ENCODE data around the gene AGL.
"Not testable (repeated sequence)": the region's sequence is repeated elsewhere in the genome, so short reads cannot be mapped to it uniquely, and the experiment has no call there.

Gene AGL

DNA sequence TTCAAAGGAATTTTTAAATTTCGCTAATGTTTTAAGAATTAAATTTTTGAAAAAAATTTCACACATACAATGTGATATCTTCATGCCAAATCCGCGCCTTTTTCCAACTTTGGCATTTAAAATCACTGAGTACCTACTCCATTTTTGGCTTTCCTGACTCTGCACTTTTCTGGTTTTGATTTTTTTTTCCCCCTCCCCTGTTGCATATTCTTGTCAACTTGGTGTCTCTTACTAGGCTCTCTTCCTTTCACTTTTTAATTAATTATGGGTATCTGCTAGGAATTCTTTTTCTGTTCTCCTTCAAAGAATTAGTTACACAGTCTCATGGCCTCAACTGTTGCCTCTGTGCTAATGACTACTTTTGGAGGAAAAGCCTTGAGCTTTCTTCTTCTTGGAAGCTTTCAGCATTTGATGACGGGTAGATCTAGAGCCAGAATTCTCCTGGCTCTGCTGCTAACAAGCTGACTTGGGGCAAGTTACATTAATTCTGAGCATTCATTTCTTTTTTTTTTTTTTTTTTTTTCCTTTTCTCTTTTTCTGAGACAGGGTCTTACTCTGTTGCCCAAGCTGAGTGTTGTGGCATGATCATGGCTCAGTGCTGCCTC, 1.8 kb downstream of the AGL start:
- DNase-seq = no peak

DNA sequence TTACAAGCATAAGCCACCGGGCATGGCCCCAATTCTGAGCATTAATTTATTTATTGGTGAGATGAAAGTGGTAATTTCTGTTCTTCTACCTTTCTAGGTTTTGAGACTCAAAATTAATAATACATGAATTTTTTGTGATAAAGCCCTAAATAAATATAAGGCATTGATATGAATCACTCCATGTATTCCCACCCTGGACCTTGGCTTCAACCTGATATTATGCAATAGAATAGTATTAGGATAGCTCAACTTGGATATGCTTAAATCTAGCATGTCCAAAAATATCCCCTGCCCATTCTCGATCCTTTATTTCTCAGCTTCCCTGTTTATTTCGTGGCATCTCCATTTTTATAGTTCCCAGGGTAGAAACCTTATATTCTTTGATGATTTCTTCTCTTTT, 2.5 kb downstream of the AGL start:
- no peak for DNase-seq

DNA sequence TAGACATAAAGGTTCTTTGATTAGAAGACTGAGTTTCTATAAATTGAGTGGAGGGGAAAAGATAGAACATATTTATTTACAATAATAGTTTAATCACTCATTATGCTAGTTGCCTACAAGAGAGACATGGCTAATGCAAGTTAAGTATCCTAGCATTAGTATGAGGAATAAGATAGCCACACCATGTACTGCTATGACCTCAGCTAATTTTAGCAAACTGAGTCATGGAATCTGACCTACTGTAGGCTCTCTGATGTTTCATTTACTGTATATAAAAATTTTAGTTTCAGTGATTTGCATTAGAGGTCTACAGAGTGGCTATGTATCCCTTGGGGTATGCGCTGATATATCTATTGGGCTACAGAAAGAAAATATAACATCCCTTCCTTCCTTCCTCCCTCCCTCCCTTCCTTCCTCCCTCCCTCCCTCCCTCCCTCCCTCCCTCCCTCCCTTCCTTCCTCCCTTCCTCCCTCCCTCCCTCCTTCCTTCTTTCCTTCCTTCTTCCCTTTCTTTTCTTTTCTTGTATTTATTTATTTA, 5.8 kb downstream of the AGL start:
- DNase-seq = no peak

DNA sequence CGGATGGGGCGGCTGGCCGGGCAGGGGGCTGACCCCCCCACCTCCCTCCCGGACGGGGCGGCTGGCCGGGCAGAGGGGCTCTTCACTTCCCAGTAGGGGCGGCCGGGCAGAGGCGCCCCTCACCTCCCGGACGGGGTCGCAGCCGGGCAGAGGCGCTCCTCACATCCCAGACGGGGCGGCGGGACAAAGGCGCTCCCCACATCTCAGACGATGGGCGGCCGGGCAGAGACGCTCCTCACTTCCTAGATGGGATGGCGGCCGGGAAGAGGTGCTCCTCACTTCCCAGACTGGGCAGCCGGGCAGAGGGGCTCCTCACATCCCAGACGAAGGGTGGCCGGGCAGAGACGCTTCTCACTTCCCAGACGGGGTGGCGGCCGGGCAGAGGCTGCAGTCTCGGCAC, 6.9 kb downstream of the AGL start:
- DNase-seq = not testable (repeated sequence)

DNA sequence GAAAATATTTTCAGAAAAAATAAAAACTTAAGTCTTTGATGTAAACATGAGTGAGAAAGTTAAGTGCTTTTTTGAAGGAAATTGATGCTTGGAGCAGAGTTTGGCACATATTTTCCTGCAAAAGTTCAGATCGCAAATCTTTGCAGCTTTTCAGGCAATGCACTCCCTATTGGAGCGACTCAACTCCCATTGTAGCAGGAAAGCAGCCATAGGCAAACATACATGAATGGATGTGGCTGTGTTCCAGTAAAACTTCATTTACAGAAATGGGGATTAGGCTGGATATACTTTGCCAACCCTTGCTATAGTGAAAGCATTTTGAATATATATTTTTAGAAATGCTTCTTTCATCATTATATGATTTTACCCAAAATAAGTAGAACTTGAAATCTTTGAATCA, 8.1 kb downstream of the AGL start:
- no peak for DNase-seq

DNA sequence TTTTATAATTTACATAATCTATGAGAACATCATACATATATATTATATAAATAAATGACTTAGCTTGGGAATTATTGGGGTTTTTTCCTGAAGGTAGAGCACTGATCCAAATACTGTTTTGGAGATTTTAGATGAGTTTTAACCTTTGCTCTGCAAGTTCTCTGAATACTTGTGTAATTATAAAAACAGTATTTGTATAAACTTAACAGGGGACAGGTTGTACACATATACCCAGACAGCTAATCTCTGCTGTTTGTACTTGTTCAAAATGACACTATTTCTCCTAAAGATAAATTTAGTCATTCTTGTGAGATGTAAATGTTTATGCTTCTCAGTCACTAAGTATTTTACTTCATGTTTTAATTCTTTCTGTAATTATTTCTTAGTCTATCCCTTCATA, 8.7 kb downstream of the AGL start:
- DNase-seq = no peak

DNA sequence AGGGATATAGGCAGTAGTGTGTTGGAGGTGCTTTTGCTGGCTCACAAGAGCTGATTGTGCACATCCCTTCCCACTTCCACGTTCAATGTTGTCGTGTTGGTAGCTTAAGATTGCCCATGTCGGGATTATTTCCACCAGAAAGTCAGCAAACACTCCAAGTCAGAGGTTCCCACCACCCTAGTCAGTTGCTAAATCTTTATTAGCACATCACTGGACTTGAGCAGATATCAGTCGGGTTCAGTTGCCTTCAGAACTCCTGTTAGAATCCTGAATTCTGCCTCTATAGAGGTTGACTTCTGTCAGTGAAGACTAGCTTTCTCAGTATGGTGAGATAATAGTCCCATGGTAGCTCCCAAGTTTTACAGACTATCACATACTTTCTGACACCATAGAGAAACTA, 10.5 kb downstream of the AGL start:
- no peak for DNase-seq

DNA sequence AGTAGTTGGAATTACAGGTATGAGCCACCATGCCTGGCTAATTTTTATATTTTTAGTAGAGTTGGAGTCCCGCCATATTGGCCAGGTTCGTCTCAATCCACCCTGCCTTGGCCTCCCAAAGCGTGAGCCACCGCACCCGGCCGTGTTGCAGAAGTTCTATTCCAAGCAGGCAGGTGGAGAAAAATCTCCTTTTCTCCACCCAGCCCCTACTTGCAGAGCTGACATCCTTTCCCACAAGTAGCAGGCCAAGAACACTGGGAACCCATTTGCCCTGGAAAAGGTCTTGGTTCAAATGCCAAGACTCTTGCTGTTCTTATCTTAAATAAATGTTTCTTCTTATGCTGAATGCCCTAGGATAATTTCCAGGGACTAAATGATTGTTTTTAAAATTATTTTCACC, 17.5 kb downstream of the AGL start:
- DNase-seq = no peak

DNA sequence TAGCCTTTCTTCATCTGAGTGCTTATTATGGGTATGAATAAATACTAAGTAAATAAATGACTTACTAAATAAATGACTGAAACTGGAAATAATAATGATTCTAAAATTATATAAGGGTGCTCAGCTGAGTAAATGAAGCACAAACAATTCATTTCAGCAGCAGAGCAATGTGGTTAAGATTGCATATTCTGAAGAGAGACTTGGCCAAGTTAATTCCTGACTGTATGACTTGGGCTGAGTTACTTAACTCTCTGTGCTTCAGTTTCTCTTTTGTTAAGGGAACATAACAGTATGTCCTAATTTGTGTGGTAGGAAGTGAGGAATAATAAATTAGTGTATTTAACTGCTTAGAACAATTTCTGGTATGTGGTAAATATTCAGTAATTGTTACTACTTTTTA, 19.1 kb downstream of the AGL start:
- no peak for DNase-seq

DNA sequence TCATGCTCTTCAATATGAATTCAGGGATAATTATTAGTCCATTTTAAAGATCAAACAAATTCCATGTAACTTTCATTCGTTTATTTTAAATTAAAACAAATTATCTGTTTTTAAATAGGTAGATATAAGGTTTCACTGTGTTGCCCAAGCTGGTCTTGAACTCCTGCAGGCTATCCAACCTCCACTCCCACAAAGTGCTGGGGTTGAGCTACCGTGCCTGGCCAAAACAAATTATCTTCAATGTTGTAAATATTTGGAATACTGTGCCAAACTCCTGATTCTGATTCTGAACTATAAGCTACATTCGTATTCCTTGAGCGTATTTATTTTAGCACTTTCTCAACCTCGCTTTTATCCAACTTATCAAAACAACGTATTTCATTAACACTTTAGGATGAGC, 19.6 kb downstream of the AGL start:
- DNase-seq = no peak

DNA sequence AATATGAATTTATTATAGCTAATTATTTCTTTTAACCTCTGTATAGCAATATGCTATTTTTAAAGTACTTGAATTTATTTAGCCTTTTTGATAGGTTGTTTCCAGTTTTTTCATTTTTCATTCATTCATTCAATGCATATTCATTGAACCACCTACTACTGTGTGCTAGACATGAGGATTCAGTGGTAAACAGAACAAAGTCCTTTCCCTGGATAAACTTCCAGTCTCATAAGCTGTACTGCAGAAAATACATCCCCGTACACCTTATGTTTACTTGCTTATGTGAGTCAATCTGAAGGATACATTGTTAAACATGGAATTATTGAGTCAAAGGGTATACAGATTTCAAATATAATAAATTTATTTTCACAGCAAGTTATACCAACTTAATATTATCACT, 21.9 kb downstream of the AGL start:
- no peak for DNase-seq

DNA sequence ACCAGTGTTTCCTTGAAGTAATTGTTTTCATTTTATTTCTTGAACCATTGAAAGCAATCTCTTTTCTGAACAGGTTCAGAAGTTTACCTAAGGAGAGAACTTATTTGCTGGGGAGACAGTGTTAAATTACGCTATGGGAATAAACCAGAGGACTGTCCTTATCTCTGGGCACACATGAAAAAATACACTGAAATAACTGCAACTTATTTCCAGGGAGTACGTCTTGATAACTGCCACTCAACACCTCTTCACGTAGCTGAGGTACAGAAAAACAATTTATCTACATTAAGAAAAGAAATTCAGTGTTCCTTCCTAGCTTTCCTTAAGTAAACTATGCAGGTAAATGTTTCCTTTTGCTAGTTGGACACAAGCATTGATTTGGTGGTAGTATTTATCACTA, 27.4 kb downstream of the AGL start:
- DNase-seq = no peak

DNA sequence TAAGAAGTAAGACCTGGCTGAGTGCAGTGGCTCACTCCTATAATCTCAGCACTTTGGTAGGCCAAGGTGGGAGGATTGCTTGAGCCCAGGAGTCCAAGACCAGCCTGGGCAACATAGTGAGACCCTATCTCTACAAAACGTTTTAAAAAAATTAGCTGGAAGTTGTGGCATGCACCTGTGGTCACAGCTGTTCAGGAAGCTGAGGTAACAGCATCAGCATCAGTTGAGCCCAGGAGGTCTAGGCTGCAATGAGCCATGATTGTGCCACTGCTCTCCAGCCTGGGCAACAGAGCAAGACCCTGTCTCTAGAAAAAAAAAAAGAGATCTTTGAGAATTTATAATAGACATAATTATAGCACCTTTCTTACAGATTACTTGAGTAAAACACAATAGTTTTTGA, 36.0 kb downstream of the AGL start:
- no peak for DNase-seq

DNA sequence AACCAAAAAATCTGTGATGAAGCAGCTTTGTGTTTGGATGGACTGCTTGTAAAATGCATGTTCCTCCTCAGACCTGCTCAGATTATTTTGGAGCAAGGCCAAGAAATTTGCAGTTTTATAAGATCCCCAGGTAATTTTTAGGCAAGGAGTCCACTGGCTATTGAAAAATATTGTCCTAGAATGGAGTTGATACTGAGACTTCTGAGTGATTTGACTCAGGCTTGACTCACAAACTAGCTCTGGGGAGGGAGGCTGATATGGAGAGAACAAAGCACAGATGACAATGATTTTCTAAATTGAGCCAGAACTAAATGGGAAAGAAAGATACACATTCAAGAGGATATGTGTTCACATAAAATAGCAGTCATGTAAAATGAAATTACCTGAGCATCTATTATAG, 36.7 kb downstream of the AGL start:
- no peak for DNase-seq

DNA sequence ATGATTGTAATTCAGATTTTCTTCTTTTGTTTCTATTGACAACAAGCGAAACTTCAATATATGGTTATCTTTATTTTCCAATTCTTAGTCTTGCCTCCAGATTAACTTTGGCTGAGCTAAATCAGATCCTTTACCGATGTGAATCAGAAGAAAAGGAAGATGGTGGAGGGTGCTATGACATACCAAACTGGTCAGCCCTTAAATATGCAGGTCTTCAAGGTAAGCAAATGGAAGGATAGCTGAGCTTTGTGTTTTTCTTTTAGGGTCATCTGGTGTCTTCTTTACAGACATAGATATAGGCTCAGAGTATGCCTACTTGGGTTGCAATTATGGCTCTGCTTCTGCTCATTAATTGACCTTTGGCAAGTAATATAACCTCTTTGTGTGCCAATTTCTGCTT, 37.7 kb downstream of the AGL start:
- no peak for DNase-seq

DNA sequence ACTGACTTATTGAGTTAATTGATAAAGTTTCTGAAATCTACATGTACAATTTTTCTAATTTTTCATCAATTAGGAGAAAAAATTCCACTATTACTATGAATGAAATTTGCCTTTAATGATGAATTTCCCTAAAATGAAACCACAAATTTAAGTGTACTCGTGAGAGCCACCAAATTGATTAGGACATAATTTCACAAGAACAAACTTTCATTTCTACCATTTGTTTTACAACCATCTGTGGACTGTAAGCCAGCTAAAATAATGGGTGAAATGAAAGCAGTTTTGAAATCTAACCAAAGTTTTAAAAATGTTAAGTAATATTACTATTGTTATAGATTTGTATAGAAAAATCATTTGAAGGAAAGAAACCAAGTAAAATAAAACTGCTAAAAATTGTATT, 41.8 kb downstream of the AGL start:
- no peak for DNase-seq

DNA sequence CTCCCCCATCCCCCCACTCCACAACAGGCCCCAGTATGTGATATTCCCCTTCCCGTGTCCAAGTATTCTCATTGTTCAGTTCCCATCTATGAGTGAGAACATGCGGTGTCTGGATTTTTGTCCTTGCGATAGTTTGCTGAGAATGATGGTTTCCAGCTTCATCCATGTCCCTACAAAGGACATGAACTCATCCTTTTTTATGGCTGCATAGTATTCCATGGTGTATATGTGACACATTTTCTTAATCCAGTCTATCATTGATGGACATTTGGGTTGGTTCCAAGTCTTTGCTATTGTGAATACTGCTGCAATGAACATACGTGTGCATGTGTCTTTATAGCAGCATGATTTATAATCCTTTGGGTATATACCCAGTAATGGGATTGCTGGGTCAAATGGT, 53.1 kb downstream of the AGL start:
- not testable (repeated sequence) for DNase-seq

DNA sequence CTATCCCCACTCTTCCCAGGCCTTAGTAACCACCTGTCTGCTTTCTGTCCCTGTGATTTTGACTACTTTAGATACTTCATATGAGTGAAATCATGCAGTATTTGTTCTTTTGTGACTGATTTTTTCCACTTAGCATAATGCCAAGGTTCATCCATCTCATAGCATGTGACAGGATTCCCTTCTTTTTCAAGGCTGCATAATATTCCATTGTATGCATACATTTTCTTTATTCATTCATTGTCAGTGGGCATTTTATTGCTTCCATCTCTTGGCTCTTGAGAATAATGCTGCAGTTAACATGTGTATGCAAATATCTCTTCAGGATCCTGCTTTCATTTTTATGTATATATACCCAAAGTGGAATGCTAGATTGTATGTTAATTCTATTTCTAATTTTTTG, 56.4 kb downstream of the AGL start:
- no peak for DNase-seq

DNA sequence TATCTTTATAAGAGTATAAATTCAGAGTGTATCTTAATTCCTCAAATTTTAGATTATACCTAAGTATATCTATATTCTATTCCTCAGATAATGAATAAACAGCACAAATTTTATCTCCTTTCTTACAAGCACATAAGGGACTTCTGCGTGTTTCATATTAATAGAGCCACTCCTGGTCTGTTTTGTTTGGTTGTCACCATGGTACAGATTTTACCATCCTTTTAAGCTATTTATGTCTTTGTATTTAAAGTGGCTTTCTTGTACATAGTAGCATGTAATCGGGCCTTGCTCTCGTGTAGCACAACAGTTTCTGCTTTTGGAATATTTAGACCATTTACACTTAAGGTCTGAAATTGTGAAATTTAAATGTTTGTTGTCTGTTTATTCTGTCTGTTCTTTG, 67.1 kb downstream of the AGL start:
- DNase-seq = peak in 1 of 3 experiments; percentile 18

DNA sequence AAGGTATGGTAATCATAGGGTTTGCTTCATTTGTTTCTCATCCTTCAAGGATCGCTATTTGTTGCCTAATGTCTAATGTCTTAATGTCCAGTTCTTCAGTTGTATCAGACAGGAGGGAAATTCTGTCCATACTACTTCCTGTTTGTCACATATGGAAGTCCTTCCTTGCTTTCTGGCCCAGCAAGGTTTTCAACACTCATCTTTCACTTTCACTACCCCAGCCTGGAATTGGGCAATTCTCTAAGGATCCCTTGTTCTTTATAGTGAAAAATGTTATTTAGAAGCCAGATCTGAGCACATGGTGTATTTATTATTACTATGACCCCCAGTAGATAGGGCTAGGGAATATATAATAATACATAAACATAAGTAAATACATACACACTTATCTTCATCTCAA, 69.1 kb downstream of the AGL start:
- no peak for DNase-seq

DNA sequence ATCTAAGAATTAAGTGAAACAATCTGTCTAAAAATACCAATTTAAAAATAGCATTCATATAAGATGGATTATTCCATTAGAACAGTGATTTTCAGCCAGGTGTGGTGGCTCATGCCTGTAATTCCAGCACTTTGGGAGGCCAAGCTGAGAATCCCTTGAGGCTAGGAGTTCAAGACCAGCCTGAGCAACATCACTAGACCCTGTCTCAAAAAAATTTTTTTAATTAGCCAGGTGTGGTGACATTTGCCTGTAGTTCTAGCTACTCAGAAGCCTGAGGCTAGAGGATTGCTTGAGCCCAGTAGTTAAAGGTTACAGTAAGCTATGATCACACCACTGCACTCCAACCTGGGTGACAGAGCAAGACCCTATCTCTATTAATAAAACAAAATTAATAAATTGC, 84.6 kb downstream of the AGL start:
- no peak for DNase-seq

DNA sequence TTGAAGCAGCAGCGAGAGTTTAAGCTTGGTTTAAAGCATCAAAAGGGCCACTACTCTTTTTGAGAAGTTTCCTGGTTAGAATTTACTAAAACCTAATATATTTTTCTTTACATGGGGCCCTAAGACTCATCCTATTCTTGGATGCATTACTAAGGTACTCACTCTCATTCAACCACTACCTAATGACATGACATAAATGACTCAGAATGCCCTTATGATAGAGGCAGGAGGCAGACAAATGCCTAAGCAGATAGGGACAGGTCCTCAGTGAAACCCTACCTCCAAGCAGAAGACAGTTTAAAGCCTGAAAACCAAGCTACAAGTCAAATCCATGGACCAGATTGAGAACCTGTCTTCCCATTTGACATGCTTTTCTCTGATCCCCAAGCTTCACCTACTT, 85.4 kb downstream of the AGL start:
- DNase-seq = no peak

DNA sequence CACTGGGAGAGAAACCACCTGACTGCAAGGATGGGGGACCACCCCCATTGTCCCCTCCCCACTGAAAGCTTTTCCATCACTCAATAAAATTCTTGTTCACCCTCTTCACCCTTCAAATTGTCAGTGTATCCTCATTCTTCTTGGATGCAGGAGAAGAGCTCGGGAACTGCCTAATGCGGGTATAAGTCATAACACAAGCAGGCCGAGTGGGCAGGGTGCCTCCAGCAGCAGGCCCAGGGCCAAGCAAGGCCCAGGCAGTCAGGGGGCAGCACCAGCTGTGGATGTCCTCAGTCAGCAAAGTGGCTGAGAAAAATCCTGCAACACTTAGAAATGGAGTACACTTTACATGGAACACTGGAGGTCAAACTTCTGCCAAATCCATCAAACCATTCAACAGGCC, 85.9 kb downstream of the AGL start:
- no peak for DNase-seq

DNA sequence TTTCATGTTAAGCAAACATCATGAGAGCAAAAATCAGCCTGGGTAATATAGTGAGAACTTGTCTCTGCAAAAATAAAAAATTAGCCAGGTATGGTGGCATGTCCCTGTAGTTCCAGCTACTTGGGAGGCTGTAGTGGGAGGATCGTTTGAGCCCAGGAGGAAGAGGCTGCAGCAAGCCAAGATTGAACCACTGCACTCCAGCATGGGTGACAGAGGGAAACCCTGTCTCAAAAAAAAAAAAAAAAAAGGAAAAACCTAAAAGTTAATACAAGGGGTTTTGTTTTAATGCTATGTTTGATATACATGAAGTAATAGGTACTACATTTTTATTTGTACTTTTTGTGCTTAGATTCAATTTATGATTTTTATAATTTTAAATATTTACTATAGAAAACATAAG, 92.6 kb downstream of the AGL start:
- no peak for DNase-seq

DNA sequence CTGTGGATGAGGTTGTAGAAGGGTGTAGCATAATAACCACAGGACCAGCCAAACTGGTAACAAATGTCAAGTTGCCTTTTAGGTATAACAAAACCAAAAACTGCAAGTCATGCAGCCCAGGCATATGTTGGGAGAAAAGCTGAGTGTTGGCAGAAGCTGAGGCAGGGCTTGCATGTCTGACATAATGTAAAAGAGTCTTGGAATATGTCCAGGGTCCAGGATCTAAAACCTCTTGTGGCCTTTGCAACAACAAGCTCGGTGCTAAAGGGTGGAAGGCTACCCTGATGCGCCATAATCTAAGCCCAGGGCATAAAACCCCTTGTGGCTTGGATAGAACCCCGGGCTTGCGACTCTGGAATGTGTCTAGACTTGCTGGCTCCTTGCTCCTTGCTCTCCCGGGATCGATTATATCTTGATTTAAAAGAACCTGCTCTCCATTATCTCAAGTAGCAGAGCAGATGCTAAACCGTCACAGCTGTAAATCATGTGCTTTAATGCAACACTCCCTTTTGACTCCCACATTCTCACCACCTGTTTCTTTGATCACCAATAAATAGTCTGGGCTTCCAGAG, 93.1 kb downstream of the AGL start:
- peak in 2 of 3 experiments; percentile 36 to 74 for DNase-seq

Data from NCI-H1417 (cell line).